HS-5 (cell line): ENCODE data around the gene DTX4.
A peak's percentile ranks its signal among the peaks of the same experiment; 100 is the strongest.

ENCODE experiments used
- DNase-seq: peaks from one replicate; pipeline ENCODE4 v3.0.0-alpha.2; 2012; ENCODE audit warnings: low read depth

DTX4 gene

DNA sequence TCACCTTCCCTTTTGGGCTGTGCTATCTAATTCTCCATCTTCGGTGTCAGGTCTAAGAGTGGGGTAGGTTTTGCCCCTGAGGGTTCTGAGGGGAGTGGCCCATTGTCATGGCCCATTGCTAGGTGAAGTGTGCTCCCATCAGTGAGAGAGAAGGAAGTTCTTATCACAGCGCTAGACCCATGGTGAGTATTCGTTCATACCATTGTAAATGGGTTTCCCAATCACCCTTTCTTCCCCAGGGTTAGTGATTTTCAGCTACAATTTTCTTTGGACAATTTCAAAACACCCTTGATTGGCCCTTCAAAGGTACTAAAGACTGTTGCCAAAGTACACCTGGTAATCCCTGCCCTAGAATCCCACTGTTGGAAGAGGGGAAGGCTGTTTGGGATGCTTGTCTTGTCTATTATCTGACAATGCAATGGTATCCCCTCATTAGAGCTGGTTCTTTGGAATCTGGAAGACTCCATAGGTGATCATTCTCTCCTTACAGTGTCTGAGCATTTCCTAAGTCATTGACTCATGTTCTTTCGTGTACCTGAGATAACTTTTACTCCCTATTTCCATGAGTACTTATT is 20.6 kb downstream of the DTX4 start:
- DNase-seq = no peak

DNA sequence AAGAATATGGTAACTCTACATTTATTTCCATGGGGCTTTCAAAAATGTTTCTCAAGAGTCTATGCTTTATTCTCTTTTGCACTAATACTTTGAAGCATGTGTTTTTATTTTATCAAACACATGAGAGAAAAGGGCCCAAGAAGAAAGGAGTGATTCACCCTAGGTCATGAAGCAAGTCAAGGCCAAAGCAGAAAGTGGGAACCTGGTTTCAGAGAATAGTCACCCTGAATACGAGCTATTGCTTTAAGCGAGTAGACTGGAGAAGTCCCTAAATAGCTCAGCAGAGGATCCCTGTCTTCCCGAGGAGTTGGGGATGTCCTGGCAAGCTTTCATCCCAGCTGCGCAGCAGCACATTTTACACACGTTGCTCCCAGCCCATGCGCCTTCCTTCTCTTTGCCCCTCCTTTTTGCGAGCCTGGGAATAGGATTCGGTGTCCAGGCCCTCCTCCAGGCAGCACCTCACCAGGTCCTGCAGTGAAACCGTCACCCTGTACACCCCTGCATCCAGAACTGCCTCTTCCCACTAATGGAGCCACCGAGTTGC is 21.7 kb downstream of the DTX4 start:
- no peak for DNase-seq

DNA sequence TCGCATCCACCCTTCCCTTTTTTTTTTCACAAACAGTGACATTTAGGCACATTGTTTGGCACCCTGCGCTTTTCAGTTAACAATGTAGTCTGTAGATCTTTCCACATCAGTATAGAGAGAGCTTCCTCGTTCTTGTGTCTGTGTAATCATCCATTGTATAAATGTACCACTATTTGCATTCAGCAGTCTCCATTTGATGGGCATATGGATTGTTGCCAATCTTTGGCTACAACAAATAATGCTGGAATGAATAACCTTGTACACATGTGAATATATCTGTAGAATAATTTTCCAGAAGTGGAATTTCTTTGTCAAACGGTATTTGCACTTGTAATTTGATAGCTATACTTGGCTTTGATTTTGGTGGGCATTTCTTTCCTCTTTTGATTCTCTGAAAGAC is 23.7 kb downstream of the DTX4 start:
- DNase-seq = no peak

DNA sequence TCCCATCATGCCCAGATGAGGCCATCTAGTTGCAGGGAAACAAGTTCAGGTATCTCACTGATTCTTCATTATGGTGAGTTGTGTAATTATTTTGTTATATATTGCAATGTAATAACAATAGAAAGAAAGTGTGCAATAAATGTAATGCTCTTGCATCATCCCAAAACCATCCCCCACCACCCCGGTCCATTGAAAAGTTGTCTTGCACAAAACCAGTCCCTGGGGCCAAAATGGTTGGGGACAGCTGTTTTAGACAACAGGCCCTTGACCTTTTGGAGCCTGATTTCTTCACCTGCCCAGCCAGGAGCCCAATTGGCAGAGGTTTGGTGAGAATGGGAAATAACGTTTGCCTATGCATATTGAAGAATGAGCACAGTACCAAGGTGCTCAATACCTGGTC is 24.8 kb downstream of the DTX4 start:
- DNase-seq = no peak

DNA sequence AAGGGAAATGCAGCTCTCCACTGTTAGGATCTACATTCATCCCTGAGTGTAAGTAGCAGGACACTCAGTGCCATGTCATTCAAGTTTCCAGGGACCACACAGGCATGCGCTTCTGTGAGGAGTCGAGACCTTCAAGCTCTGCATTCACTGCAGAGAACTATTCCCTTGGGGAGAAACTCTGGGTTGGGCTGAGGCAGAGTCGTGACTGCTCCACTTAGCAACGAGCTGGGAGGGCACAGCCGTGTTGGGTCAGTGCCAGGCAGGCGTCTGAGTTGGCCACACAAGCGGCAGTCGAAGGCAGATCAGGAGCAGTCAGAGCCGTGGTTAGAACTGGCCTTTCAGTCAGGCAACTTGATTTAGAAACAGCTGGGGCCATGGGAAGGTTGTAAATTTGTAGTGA is 26.1 kb downstream of the DTX4 start:
- no peak for DNase-seq

GRCh38 chr11:59198726-59199125 is 26.8 kb downstream of the DTX4 start:
- DNase-seq = no peak

GRCh38 chr11:59199546-59200422 is 27.9 kb downstream of the DTX4 start:
- no peak for DNase-seq

GRCh38 chr11:59200423-59200746 is 28.5 kb downstream of the DTX4 start:
- no peak for DNase-seq

GRCh38 chr11:59201353-59201752 is 29.4 kb downstream of the DTX4 start:
- DNase-seq = no peak

DNA sequence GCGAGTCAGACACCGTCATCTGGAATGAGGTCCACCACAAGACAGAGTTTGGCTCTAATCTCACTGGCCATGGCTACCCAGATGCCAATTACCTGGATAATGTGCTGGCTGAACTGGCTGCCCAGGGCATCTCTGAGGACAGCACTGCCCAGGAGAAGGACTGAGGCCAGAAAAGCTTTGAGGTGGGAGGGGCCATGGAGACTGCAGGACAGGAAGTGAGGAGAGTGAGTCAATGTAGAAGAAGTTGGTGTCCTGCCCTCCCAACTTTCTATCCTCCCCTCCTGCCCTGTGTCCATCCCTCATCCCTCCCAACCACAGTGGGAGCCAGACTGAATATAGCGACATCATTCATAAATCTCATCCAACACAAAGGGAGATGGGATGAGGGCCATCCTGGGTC is 32.8 kb downstream of the DTX4 start:
- DNase-seq = no peak

DNA sequence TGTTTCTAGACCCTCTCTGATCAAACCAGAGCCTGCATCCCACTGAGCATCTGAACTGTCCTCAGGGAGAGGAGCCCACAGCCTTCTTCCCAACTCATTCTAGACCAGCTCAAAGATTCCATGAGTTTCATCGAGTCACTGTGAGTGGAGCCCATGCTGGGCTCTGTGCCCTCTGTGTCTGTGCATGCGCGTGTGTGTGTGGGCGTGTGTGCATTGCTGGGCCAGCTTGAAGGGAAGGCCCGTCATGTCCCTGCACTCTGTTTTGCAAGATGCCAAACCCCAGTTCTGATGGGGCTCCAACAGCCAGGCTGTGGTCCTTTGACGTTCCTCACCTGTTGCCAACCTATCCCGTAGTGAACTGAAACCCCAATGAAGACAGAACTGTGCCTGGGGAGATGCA is 33.7 kb downstream of the DTX4 start:
- no peak for DNase-seq

DNA sequence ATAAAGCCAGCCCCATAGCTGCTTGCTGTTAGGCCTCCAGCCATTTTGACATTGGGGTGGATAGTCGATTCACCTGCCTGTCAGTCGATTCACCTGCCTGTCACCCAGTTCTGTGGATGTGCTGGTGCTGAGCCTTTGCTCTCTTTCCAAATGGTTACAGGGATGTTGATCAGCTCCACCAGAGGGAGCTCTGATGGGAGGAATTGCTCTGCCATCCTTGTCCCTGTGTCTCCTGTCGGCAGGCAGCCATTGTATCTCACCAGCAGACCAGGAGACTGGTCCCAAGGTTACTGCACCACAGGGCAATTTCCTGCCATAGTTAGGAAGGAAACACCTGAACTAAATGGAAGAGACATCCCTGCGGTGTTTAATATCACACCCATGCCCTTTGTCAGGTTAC is 34.7 kb downstream of the DTX4 start:
- no peak for DNase-seq

DNA sequence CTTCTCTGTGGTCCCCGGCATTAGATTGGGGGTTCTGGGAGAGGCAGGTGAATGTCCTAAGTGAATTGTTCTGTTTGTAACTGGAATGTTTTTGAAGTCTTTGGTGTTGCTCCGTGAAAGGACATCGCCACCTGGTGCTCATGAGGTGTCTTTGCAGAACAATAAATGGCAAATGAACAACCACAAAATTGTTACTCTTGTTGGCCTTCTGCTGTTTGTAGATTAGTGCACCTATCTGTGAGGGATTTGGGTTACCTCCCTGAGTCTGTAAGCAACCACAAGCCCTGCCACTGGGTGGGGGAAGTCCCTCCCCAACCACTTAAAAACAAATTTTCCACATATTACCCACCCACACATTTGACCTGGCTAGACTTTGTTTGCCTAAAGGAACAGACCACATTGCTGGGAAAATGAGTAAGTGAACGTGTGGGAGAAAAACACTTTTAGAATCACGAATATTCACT is 36.1 kb downstream of the DTX4 start:
- DNase-seq = no peak

GRCh38 chr11:59208956-59209355 is 37.0 kb downstream of the DTX4 start:
- DNase-seq = no peak

DNA sequence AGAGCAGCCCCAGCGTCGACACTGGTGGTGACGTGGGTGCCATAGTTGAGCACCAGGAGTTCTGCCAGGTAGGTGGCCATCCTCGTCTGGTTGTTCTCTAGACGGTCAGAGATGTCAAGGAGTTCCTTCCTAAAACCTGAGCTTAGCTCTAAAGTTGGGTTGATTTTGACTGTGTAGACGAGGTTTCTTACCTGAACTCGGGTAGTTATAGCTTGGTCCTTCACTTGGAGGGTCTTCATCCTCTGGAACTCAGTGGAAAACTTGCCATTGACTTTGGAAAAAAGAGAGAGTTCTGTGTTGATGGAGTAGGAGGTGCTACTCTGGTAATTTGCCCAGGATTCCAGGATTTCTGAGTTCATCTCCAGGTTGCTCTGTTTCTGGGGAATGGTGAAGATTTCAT is 40.3 kb downstream of the DTX4 start:
- DNase-seq = no peak

- no peak for DNase-seq
These were observed 41.1 kb downstream of the DTX4 start, which contains the start of gene MPEG1 for GRCh38 chr11:59212744-59213631. MPEG1 (minus strand) TSS chr11:59212927; CDS start chr11:59212865, 62 bp downstream.

GRCh38 chr11:59214141-59214893 is 42.4 kb downstream of the DTX4 start:
- DNase-seq = no peak

DNA sequence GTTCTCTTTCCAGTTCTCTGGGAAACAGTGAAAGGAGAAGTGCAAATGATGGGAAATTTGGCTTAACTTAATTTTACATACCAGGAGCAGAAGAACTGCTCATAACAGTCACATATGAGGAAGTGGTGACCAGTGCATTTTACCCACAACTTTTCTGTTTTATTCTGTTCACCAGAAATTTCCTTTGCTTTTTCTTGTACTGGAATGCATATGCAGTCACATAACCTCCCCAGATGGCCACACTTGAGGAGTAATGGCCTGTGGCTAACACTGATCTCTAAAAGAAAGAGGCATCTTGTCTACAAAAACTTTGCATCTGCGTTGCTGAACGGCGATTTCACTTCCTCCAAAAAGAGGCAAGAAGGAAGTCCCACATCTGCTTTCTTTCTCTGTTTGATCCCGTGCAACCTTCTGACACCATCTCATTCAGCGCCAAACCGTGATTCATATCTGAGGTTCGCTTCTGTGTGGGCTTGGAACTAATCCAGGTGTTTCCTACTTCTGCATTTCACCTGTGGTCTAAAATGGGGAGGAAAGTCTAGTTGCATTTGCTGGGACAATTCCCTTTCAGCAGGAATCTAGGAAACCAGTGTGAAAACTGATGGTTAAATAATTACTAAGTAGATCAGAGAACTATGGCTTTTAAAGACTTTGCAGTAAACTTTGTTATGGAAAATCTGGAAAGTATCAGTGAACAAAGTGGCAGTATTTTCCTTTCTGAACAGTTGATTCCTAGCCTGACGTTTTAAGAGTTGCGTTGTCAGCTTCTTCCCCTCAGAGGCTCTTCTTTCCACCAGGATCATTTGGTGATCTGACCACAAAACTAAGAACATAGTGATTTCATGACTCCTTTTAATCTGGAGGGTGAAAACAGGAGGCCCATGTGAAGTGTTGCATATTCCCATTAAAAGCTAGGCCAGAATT is 45.0 kb downstream of the DTX4 start:
- DNase-seq = peak; percentile 74

DNA sequence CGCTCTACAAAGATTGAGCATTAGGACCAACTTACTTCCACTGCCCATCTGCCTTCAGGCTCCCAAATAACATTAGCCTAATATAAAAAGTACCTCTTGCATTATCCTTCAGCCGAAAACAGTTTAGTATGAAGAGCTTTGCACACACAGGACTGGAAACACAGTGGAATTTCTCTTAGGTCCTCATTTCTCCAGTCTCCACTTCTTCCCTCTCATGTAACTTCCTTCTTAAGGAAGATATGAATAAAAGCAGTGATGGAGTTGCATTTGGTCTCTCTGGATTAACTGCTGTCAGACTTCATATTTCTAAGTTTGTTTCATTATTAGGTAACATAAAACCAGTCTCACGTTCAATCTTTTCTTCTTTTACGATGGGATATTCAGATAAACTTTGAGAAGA is 46.4 kb downstream of the DTX4 start:
- DNase-seq = no peak

- no peak for DNase-seq
These were observed 47.0 kb downstream of the DTX4 start for GRCh38 chr11:59218893-59219292.

DNA sequence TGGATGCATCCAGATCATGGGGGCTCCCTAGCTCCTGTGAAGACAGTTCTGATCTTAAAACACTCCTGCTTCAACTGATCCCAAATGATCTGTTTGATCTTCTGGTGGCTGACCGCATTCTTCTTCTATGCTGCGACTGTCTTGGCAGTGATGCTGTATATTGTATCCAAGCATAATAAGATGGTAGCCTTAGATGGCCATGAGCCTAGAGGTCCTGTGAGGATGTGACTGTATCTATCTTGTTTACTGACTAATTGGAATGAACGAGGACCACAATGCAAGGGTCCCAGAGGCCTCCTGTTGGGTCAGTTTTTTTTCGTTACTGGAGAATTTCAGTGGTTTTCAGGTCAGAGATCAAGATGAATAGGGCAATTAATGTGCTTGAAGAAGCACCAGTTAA is 47.9 kb downstream of the DTX4 start:
- no peak for DNase-seq
